HL-60 (cell line): ENCODE data around the gene ARHGAP27.

ENCODE experiments used
- DNase-seq, 2 experiments: peaks; one replicate each; pipeline ENCODE4 v3.0.0-alpha.2; 2010 to 2020; ENCODE audit warnings: low read depth in 1 of 2, low spot score in 1 of 2
- H3K27ac ChIP-seq: fragments of 250-450 bp; sonication (Bioruptor Pico); replicated peaks from 2 replicates; pipeline ENCODE4 v1.5.1; 2020; ENCODE audit warnings: mild to moderate bottlenecking, moderate library complexity
- H3K27me3 ChIP-seq: fragments of 250-450 bp; sonication (Bioruptor Pico); 2 replicates; pipeline ENCODE4 v1.5.1; 2021; ENCODE audit warnings: mild to moderate bottlenecking, moderate library complexity; ENCODE audit not compliant: insufficient read depth, poor library complexity, severe bottlenecking
- H3K4me3 ChIP-seq: replicated peaks from 2 replicates; pipeline ENCODE4 v1.5.1; 2011; ENCODE audit warnings: mild to moderate bottlenecking, control low read depth, low read length; ENCODE audit not compliant: insufficient read depth
- CTCF ChIP-seq: IDR thresholded peaks from one replicate; pipeline ENCODE4 v1.5.1; 2011; ENCODE audit warnings: low read length, control low read depth, inconsistent platforms; ENCODE audit not compliant: insufficient read depth
- GABPA ChIP-seq: IDR thresholded peaks from 2 replicates; pipeline ENCODE4 v1.6.1; 2012; ENCODE audit warnings: low read depth
- POLR2AphosphoS5 ChIP-seq: IDR thresholded peaks from 2 replicates; pipeline ENCODE4 v1.6.1; 2012; ENCODE audit warnings: low read depth
- REST ChIP-seq: IDR thresholded peaks from 2 replicates; pipeline ENCODE4 v1.6.1; 2012; ENCODE audit warnings: low read depth; ENCODE audit not compliant: insufficient replicate concordance
- SPI1 ChIP-seq: IDR thresholded peaks from 2 replicates; pipeline ENCODE4 v1.6.1; 2012; ENCODE audit warnings: low read depth, mild to moderate bottlenecking, borderline replicate concordance

ARHGAP27 gene

GRCh38 chr17:45366691-45367090 lies 66.0 kb downstream of the ARHGAP27 start:
- no peak overlapping the region for H3K4me3 ChIP-seq
- DNase-seq: no peak
- H3K27ac ChIP-seq: no peak overlapping the region
- no peaks in the 10 kb centered on the region for H3K27me3 ChIP-seq
- TF ChIP-seq CTCF (no peak), REST (no peak), POLR2AphosphoS5 (no peak), SPI1 (no peak), GABPA (no peak)

- Histone ChIP-seq H3K27me3 (no peaks in the 10 kb centered on the region), H3K4me3 (no peak overlapping the region), H3K27ac (no peak overlapping the region)
- TF ChIP-seq CTCF: no peak
- TF ChIP-seq POLR2AphosphoS5: no peak
- DNase-seq: no peak
Measured at GRCh38 chr17:45366049-45366448, 66.6 kb downstream of the ARHGAP27 start.

GRCh38 chr17:45364531-45365390 lies 67.9 kb downstream of the ARHGAP27 start:
- no peak for TF ChIP-seq GABPA
- TF ChIP-seq SPI1: no peak
- no peak for TF ChIP-seq POLR2AphosphoS5
- TF ChIP-seq CTCF: no peak
- TF ChIP-seq REST: no peak
- DNase-seq: no peak
- no peak overlapping the region for H3K4me3 ChIP-seq
- H3K27me3 ChIP-seq: no peaks in the 10 kb centered on the region
- no peak overlapping the region for H3K27ac ChIP-seq

- no peak for DNase-seq
- Histone ChIP-seq H3K27me3 (no peaks in the 10 kb centered on the region), H3K27ac (no peak overlapping the region), H3K4me3 (no peak overlapping the region)
- no peak for TF ChIP-seq REST
- no peak for TF ChIP-seq POLR2AphosphoS5
- TF ChIP-seq CTCF: no peak
- no peak for TF ChIP-seq GABPA
- no peak for TF ChIP-seq SPI1
Measured at GRCh38 chr17:45363498-45363897, 69.2 kb downstream of the ARHGAP27 start.
